GM12873 (cell line): ENCODE results near the gene ZDHHC14.

Experiments
- CTCF ChIP-seq: IDR thresholded peaks from 2 replicates; pipeline ENCODE4 v1.5.1; 2012; ENCODE audit warnings: low read depth, mild to moderate bottlenecking, moderate library complexity, low read length, control low read depth; ENCODE audit not compliant: insufficient read depth; ENCODE audit errors: missing control alignments

The ZDHHC14 gene

GRCh38 chr6:157693867-157694266, 312.9 kb downstream of the ZDHHC14 start:
- TF ChIP-seq CTCF: no peak

DNA sequence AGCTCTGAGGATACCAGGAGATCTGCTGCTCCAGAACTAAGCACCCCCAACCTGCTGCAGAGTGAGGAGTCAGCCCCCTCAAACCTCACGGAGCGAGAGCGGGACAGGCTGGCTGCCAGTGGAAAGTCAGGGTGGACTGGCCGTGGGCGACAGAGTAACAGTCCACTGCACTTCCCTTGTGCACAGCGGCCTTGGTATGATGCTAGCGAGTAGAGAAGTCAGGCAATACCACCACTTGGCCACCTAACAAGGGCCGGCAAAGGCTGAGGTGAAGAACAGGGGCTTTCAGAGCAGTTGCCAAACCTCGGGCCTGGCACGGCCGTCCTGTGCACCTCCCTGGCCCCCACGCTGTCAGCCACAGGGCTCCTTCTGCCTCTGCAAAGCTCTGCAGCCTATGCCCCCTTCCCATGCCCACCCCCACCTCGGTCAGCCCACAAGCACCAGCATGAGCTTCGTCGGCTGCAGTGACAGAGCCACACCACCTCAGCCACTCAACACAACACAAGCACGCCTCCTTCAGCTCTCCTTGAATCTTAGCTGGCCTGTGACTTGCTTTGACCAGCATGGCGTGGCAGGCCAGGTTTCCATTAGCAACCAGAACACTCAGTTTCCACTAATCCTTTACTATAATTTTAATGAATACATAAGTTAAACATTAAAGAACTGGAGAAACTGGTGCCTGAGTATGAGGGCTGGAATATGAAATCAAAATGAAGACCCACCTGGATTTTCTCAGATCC, 314.5 kb downstream of the ZDHHC14 start:
- no peak for TF ChIP-seq CTCF

- no peak for TF ChIP-seq CTCF
These were observed 319.0 kb downstream of the ZDHHC14 start for GRCh38 chr6:157699777-157700636.

DNA sequence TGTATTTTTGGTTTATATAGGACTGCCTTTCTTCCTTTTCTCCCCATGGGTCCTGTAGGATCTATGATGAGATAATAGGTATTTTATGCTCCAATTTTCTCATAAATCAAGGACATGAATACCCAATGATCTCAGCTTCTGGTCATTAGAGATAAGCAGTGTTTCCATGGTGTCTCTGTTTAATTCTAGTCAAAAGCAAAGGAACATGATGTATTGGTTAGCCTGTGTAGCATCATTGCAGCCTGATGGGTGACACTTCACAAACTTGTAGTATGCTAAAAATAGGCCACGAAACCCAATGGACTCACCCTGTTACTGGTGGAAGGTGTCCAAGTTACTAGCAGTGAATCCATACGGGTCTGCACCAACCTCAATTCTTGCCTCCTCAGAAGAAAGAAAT, 325.9 kb downstream of the ZDHHC14 start:
- no peak for TF ChIP-seq CTCF

GRCh38 chr6:157707576-157707975, 326.6 kb downstream of the ZDHHC14 start:
- no peak for TF ChIP-seq CTCF

DNA sequence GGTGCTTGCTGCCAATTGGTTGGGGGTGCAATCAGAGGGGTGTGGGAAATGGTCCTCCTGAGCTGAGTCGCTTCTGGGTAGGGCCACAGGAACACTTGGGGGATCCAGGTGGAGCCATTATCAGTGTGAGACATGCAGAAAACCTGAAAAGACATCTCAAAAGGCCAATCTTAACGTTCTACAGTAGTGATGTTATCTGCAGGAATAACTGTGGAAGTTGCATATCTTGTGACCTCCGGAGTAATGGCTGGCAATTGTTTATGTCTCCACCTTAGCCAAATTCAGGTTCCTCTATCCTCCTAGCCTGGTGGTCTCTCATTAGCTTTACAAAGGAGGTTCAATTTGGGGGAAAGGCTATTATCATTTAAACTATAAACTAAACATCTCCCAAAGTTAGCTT, 327.2 kb downstream of the ZDHHC14 start:
- no peak for TF ChIP-seq CTCF

- no peak for TF ChIP-seq CTCF
These were observed 327.9 kb downstream of the ZDHHC14 start for GRCh38 chr6:157708933-157709332.
